H1 (cell line): ENCODE results near the gene RPL38. TPM values are rescaled to one million over a fixed set of nuclear protein-coding genes. Genes with fewer than 3 reads are reported as not detected.

Experiments used
- CTCF ChIA-PET: fragments of 300-600 bp; sonication (Branson Sonifier 250); formaldehyde crosslinking; loops from one replicate; lab custom pipeline; 2021; ENCODE audit not compliant: partially characterized antibody; lab: Charles Lee
- POLR2A ChIA-PET: fragments of 300-600 bp; sonication (Branson Sonifier 250); formaldehyde crosslinking; loops from one replicate; lab custom pipeline; 2021; ENCODE audit warnings: inconsistent platforms; ENCODE audit not compliant: partially characterized antibody; lab: Charles Lee
- DNase-seq, 2 experiments: peaks; one replicate each; pipeline versions ENCODE4 v3.0.0 to v3.0.0-alpha.2; 2010 to 2022; ENCODE audit warnings: low spot score in 2 of 2, low read depth in 1 of 2, mixed read lengths in 1 of 2
- FAIRE-seq: peaks from 2 replicates; lab custom pipeline; 2011; peaks lifted over from hg19 to GRCh38; lab: Jason Lieb, UNC
- H2AFZ ChIP-seq: 2 replicates; pipeline ENCODE4 v1.8.1; 2012; ENCODE audit warnings: low read length, inconsistent platforms
- H2AK5ac ChIP-seq: 2 replicates; pipeline ENCODE4 v1.6.1; 2013; ENCODE audit warnings: low read depth, low read length
- H2BK120ac ChIP-seq: replicated peaks from 2 replicates; pipeline ENCODE3; 2013; ENCODE audit warnings: low read depth, low read length, inconsistent platforms
- H2BK12ac ChIP-seq: 2 replicates; pipeline ENCODE4 v1.6.1; 2013; ENCODE audit warnings: low read depth, low read length
- H2BK15ac ChIP-seq: 2 replicates; pipeline ENCODE4 v1.6.1; 2013; ENCODE audit warnings: low read length
- H2BK20ac ChIP-seq: 2 replicates; pipeline ENCODE4 v1.6.1; 2013; ENCODE audit warnings: low read length
- H2BK5ac ChIP-seq: 2 replicates; pipeline ENCODE4 v1.6.1; 2013; ENCODE audit warnings: low read depth, low read length
- H3K14ac ChIP-seq: 2 replicates; pipeline ENCODE4 v1.6.1; 2013; ENCODE audit warnings: inconsistent platforms; ENCODE audit not compliant: insufficient read length
- H3K18ac ChIP-seq: 2 replicates; pipeline ENCODE4 v1.6.1; 2013; ENCODE audit warnings: low read length; ENCODE audit errors: extremely low read depth
- H3K23ac ChIP-seq: 2 replicates; pipeline ENCODE4 v1.6.1; 2013; ENCODE audit warnings: inconsistent platforms; ENCODE audit not compliant: insufficient read length
- H3K23me2 ChIP-seq: 2 replicates; pipeline ENCODE4 v1.6.1; 2013; ENCODE audit warnings: low read depth, low read length
- H3K27ac ChIP-seq: 2 replicates; pipeline ENCODE4 v1.6.1; 2011; ENCODE audit warnings: low read depth, low read length, inconsistent platforms
- H3K27me3 ChIP-seq, 4 experiments: replicated peaks in 1 of 4; 1 replicate in 1 of 4; 2 replicates in 3 of 4; pipeline versions ENCODE4 v1.6.1 to v1.8.1; 2011 to 2013; ENCODE audit warnings: low read length in 3 of 4, mild to moderate bottlenecking in 3 of 4, inconsistent platforms in 2 of 4, mixed read lengths in 2 of 4, moderate library complexity in 1 of 4; ENCODE audit not compliant: control insufficient read depth in 3 of 4, insufficient read depth in 3 of 4; ENCODE audit errors: extremely low read depth in 1 of 4
- H3K36me3 ChIP-seq, 4 experiments: 2 replicates each; pipeline versions ENCODE4 v1.6.1 to v1.8.1; 2011 to 2013; ENCODE audit warnings: mild to moderate bottlenecking in 4 of 4, low read length in 3 of 4, moderate library complexity in 2 of 4, control low read depth in 1 of 4, inconsistent platforms in 1 of 4; ENCODE audit not compliant: insufficient read depth in 4 of 4, control insufficient read depth in 2 of 4
- H3K4ac ChIP-seq: replicated peaks from 2 replicates; pipeline ENCODE3; 2013; ENCODE audit warnings: low read length, low read depth, mixed read lengths, inconsistent platforms; ENCODE audit not compliant: insufficient read length
- H3K4me1 ChIP-seq, 4 experiments: replicated peaks in 1 of 4; 1 replicate in 1 of 4; 2 replicates in 3 of 4; pipeline versions ENCODE4 v1.6.1 to v1.8.1; 2011 to 2013; ENCODE audit warnings: low read length in 3 of 4, inconsistent platforms in 2 of 4, mixed read lengths in 1 of 4; ENCODE audit not compliant: insufficient read depth in 4 of 4, control insufficient read depth in 3 of 4
- H3K4me2 ChIP-seq, 2 experiments: 2 replicates each; pipeline versions ENCODE4 v1.6.1 to v1.8.1; 2011 to 2013; ENCODE audit warnings: low read depth in 2 of 2, low read length in 2 of 2, control low read depth in 1 of 2, inconsistent platforms in 1 of 2, mild to moderate bottlenecking in 1 of 2; ENCODE audit not compliant: insufficient read depth in 1 of 2
- H3K4me3 ChIP-seq, 4 experiments: fragments of 200-600, 300-600 bp in 1 of 4; sonication (generic), shearing (Covaris generic), sonication (Bioruptor Twin) in 1 of 4; 2 replicates each; pipeline versions ENCODE4 v1.5.1 to v1.8.1; 2011 to 2016; ENCODE audit warnings: low read length in 4 of 4, low read depth in 3 of 4, control low read depth in 2 of 4, inconsistent platforms in 2 of 4, mild to moderate bottlenecking in 2 of 4, mixed read lengths in 1 of 4, moderate library complexity in 1 of 4; ENCODE audit not compliant: insufficient read depth in 2 of 4; ENCODE audit errors: extremely low read depth in 1 of 4
- H3K56ac ChIP-seq: replicated peaks from 2 replicates; pipeline ENCODE3; 2013; ENCODE audit warnings: low read depth, mild to moderate bottlenecking, mixed read lengths, low read length, inconsistent platforms; ENCODE audit not compliant: insufficient read length
- H3K79me1 ChIP-seq: 2 replicates; pipeline ENCODE4 v1.6.1; 2013; ENCODE audit warnings: low read depth, low read length, control low read depth
- H3K79me2 ChIP-seq, 2 experiments: 2 replicates each; pipeline versions ENCODE4 v1.6.1 to v1.8.1; 2012 to 2013; ENCODE audit warnings: low read length in 2 of 2, mild to moderate bottlenecking in 2 of 2, inconsistent platforms in 1 of 2; ENCODE audit not compliant: insufficient read depth in 2 of 2, control insufficient read depth in 1 of 2
- H3K9ac ChIP-seq, 4 experiments: replicated peaks in 1 of 4; 1 replicate in 1 of 4; 2 replicates in 3 of 4; pipeline versions ENCODE4 v1.6.1 to v1.8.1; 2011 to 2013; ENCODE audit warnings: low read depth in 3 of 4, low read length in 3 of 4, control low read depth in 2 of 4, mild to moderate bottlenecking in 2 of 4, moderate library complexity in 2 of 4, inconsistent platforms in 1 of 4; ENCODE audit errors: extremely low read depth in 1 of 4
- H3K9me3 ChIP-seq, 2 experiments: 2 replicates each; pipeline versions ENCODE4 v1.6.1 to v1.8.1; 2012 to 2013; ENCODE audit warnings: mild to moderate bottlenecking in 2 of 2, moderate library complexity in 2 of 2, control low read depth in 1 of 2, inconsistent platforms in 1 of 2, low read depth in 1 of 2, low read length in 1 of 2, mixed read lengths in 1 of 2; ENCODE audit not compliant: insufficient read depth in 2 of 2
- H4K20me1 ChIP-seq, 2 experiments: replicated peaks in 1 of 2; 2 replicates each; pipeline versions ENCODE3 to v1.8.1; 2011 to 2013; ENCODE audit warnings: inconsistent platforms in 2 of 2, low read length in 2 of 2, mild to moderate bottlenecking in 1 of 2; ENCODE audit not compliant: insufficient read depth in 2 of 2, control insufficient read depth in 1 of 2
- H4K5ac ChIP-seq: 2 replicates; pipeline ENCODE4 v1.6.1; 2013; ENCODE audit warnings: low read length, low read depth, mixed read lengths, inconsistent platforms; ENCODE audit not compliant: insufficient read length
- H4K8ac ChIP-seq: 2 replicates; pipeline ENCODE4 v1.8.0; 2013; ENCODE audit warnings: mild to moderate bottlenecking, moderate library complexity, low read length, inconsistent platforms; ENCODE audit not compliant: insufficient read depth; ENCODE audit errors: extremely low read depth
- H4K91ac ChIP-seq: replicated peaks from 2 replicates; pipeline ENCODE3; 2013; ENCODE audit warnings: low read length, mixed read lengths, inconsistent platforms; ENCODE audit not compliant: insufficient read length
- ASH2L ChIP-seq: fragments of 200-600, 300-600 bp; sonication (generic); IDR thresholded peaks from one replicate; pipeline ENCODE4 v1.7.1; 2017; ENCODE audit warnings: low read length
- GABPA ChIP-seq: IDR thresholded peaks from 2 replicates; pipeline ENCODE4 v1.6.1; 2011; ENCODE audit warnings: mild to moderate bottlenecking, low read length, moderate library complexity, borderline replicate concordance; ENCODE audit not compliant: insufficient read depth
- GTF2F1 ChIP-seq: IDR thresholded peaks from 2 replicates; pipeline ENCODE4 v1.6.1; 2012; ENCODE audit warnings: low read depth, low read length, improper control_type of control experiment, borderline replicate concordance
- JUND ChIP-seq: IDR thresholded peaks from 2 replicates; pipeline ENCODE4 v1.6.1; 2011; ENCODE audit warnings: mild to moderate bottlenecking, improper control_type of control experiment, low read length
- RAD21 ChIP-seq, 2 experiments: IDR thresholded peaks in 1 of 2; conservative IDR thresholded peaks in 1 of 2; 2 replicates each; pipeline ENCODE4 v1.6.1; 2011; ENCODE audit warnings: low read depth in 2 of 2, low read length in 2 of 2, improper control_type of control experiment in 1 of 2, inconsistent platforms in 1 of 2, mild to moderate bottlenecking in 1 of 2, moderate library complexity in 1 of 2
- SP4 ChIP-seq: IDR thresholded peaks from 2 replicates; pipeline ENCODE4 v1.6.1; 2012; ENCODE audit warnings: low read length, inconsistent platforms
- WGBS, 2 experiments: shearing (Covaris generic) in 1 of 2; methylation state at CpG; one replicate each; pipeline versions ENCODE4 v1.1.6 to v1.1.7; 2013 to 2015; ENCODE audit warnings: low lambda C conversion rate in 2 of 2, mixed read lengths in 2 of 2, inconsistent platforms in 1 of 2, low coverage in 1 of 2, missing lambda C conversion rate in 1 of 2; ENCODE audit not compliant: insufficient replicate concordance in 2 of 2, insufficient coverage in 1 of 2, insufficient read length in 1 of 2; ENCODE audit errors: extremely low coverage in 1 of 2, missing lambda C conversion rate in 1 of 2; 5-methylcytosine and 5-hydroxymethylcytosine counted together
- polyA plus RNA-seq, 7 experiments: library from polyadenylated mRNA; depleted of rRNA in 3 of 7; stranded (reverse) in 5 of 7; unstranded in 2 of 7; fragments of >200 nt in 5 of 7; fragments of 200-250 nt in 2 of 7; gene quantifications; 1 replicate in 5 of 7; 2 replicates in 1 of 7; 4 replicates in 1 of 7; pipeline versions ENCODE4 v1.2.1 to v1.2.3, GENCODE V29; 2011 to 2013; ENCODE audit warnings: missing spikeins in 2 of 7, mixed read lengths in 2 of 7
- total RNA-seq: library from RNA; stranded (reverse); fragmentation: NEBNext Ultra II Directional; extraction: Animal tissue kit (Norgen Biotek cat#: 25700); gene quantifications from 2 replicates; pipeline ENCODE4 v1.2.1, GENCODE V29; 2021
- TF ChIP-seq, protein P1 (sequence below): IDR thresholded peaks from 2 replicates; pipeline ENCODE4 v1.6.1; 2012; ENCODE audit warnings: inconsistent platforms
- TF ChIP-seq, protein P2 (sequence below): IDR thresholded peaks from 2 replicates; pipeline ENCODE4 v1.6.1; 2012; ENCODE audit warnings: inconsistent platforms

The RPL38 gene
- total and polyA plus RNA-seq, 2 of the 8 experiments (the other 6 are each of a cell fraction or from before 2014, with no cell fraction given), result 412 to 1,195 TPM

DNA sequence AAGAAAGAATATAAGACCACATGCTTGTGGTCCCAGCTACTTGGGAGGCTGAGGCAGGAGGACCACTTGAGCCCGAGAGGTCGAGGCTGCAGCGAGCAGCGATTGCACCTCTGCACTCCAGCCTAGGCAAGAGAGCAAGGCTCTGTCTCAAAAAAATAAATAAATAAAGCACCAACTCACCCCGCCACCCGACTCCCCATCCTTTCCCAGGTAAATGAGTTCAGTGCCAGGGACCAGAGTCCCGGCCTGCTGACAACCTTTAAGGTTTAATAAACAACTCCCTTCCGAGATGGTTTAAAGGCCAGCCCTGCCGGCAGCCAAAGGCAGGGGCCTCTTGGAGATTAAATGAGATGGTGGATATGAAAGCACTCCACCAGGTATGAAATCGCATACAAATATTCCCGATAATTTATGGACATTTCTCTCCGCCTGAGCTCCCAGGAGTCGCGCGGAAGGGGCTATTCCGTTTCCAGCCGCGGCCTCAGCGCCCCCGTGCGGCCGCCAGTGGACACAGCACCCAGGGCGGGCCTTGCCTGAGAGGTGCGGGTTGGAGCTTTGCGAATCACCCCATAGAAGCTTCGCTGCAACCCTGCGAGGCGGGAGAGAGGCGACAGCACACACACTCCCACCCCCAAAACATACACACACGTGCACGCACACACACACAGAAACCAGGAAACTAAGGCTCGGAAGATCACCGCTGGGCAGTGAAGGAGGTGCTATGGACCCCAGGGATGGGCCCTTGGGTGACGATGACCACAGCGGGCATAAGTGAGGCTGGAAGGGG, 4.0 kb upstream of the RPL38 start:
- Histone ChIP-seq H2BK5ac (no peak overlapping the region), H2AK5ac (no peak overlapping the region), H4K8ac (peak overlapping the region; percentile 4; the same call in 1 of the 2 replicates), H3K4me3 (peak overlapping the region in 2 of 4 experiments; percentile 11 to 39; a peak in 3 of 8 replicates), H3K23ac (no peak overlapping the region), H3K18ac (peak overlapping the region; percentile 33), H3K27me3 (peaks cover 0 to 13% (median 8%) of the 10 kb centered on the region in 4 experiments; a peak in 4 of 7 replicates), H3K14ac (no peak overlapping the region), H2BK12ac (peak overlapping the region; percentile 86; the same call in 1 of the 2 replicates), H3K9me3 (no peaks in the 10 kb centered on the region), H2AFZ (0 out of 2 replicates have a peak overlapping the region, but pooled peaks have one; percentile 28), H2BK20ac (peak overlapping the region; percentile 82; the same call in 1 of the 2 replicates), H4K20me1 (peaks cover 4 to 8% of the 10 kb centered on the region in 2 experiments), H3K4me1 (peaks cover 0 to 10% (median 3%) of the 10 kb centered on the region in 4 experiments; a peak in 5 of 7 replicates), H3K56ac (no peak overlapping the region), H3K79me2 (peaks cover 8 to 10% of the 10 kb centered on the region in 2 experiments), H4K5ac (no peak overlapping the region), H4K91ac (peak overlapping the region; percentile 88), H3K79me1 (no peaks in the 10 kb centered on the region), H3K23me2 (peaks cover 5% of the 10 kb centered on the region; the same call in 1 of the 2 replicates), H3K4me2 (peak overlapping the region; percentile 24 to 69), H3K36me3 (peaks cover 0 to 5% (median 1%) of the 10 kb centered on the region in 4 experiments; a peak in 4 of 8 replicates), H2BK120ac (peak overlapping the region; percentile 24), H2BK15ac (no peak overlapping the region; the same call in 1 of the 2 replicates), H3K9ac (no peak overlapping the region), H3K4ac (no peak overlapping the region), H3K27ac (no peak overlapping the region)
- DNase-seq (peak in 1 of 2 experiments; percentile 97), FAIRE-seq (no peak)
- ChIA-PET CTCF (interaction anchor here (0.7 to 4.3 kb wide), 49 partner anchors 8 to 603 kb away, joined by 3 to 27 read pairs (median 4); partner anchors contain the start of gene TTYH2), POLR2A (interaction anchor here (0.9 to 2.4 kb wide), 5 partner anchors 9 to 19 kb away, joined by 3 to 9 read pairs (median 4); no protein-coding TSS in a partner anchor)
- WGBS, 2 experiments, result 24% methylated on average over 34 of the region's 35 CpGs; no CpG with 5 or more reads in 1 of the 2 experiments
- TF ChIP-seq RAD21 (IDR thresholded peaks at IDR 0.05 in 1 of 2, conservative IDR thresholded peaks at IDR 0.05 in 1 of 2; ENCODE audit: low read depth in 2 of 2, low read length in 2 of 2) (peak; percentile 70 to 79), ASH2L (peak; percentile 63), GABPA (peak; percentile 71; the same call in 1 of the 2 replicates), JUND (no peak), SP4 (0 out of 2 replicates have a peak, but pooled peaks have one; percentile 75), GTF2F1 (no peak)
- TF ChIP-seq, protein P1, sequence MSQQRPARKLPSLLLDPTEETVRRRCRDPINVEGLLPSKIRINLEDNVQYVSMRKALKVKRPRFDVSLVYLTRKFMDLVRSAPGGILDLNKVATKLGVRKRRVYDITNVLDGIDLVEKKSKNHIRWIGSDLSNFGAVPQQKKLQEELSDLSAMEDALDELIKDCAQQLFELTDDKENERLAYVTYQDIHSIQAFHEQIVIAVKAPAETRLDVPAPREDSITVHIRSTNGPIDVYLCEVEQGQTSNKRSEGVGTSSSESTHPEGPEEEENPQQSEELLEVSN, result peak; percentile 69
- TF ChIP-seq, protein P2, sequence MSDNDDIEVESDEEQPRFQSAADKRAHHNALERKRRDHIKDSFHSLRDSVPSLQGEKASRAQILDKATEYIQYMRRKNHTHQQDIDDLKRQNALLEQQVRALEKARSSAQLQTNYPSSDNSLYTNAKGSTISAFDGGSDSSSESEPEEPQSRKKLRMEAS, result peak; percentile 66; the same call in 1 of the 2 replicates
